ENCODE measurements around the gene CDH23. TPM values are rescaled to one million over a fixed set of nuclear protein-coding genes. Genes with fewer than 3 reads are reported as not detected.
"Not testable (repeated sequence)": the region's sequence is repeated elsewhere in the genome, so short reads cannot be mapped to it uniquely, and the experiment has no call there.

The CDH23 gene
- total RNA-seq, 1 experiment from 2014 or later = 0.02 TPM

- H3K4me3 ChIP-seq = peak overlapping the region; percentile 91
- DNase-seq = no peak
Observed at GRCh38 chr10:71850021-71850742, 453.5 kb downstream of the CDH23 start.

DNA sequence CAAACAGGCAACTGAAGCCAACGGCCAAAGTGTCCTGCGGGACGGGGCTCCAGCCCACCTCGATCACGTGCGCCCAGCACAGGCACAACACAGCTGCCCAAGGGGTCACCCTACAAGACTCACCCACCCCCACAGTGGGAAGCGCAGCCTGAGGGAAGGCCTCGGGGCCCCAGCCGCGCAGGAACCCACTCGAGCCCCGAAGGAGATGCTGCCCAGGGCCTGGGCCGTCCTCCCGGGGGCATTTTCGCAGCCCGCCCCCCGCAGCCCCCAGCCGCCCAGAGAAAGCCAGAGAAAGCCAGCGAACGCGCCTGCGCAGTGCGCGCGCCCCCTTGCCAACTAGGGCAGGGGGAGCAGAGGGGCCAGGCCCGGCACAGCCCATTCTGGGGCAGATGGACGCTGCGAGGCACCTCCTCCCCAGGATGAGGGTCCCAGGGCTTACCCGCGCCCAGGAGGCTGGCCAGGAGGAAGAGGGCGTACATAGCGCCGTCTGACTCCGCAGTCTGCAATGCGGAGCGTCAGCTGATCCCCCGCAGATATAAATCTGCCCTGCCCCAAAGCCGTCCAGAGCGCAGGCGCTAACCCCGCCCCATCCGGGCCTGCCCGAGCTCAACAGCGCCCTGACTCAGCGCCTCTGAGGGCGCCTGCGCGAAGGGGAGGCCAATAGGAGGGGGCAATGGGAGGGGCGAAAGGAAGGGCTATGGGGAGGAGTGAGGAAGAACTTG, 454.2 kb downstream of the CDH23 start, which contains the start of gene PSAP:
Gene PSAP (minus strand): TSS at position 509 of the 722 bp plus-strand sequence. CDS start 30 bp downstream, at position 479.
- Histone ChIP-seq H3K36me3 (no peaks in the 10 kb centered on the region), H3K4me3 (peak within 1 kb of the TSS; percentile 91), H3K27ac (peak within 1 kb of the TSS; percentile 84), H3K4me1 (no peaks in the 10 kb centered on the region), H3K27me3 (no peaks in the 10 kb centered on the region), H3K9me3 (replicated peaks) (no peaks in the 10 kb centered on the region)
- DNase-seq = peak; percentile 97

More at GRCh38 chr10:71850021-71850742, 453.5 kb downstream of the CDH23 start:
- peak overlapping the region; percentile 84 for H3K27ac ChIP-seq
- no peaks in the 10 kb centered on the region for H3K4me1 ChIP-seq
- no peaks in the 10 kb centered on the region for H3K36me3 ChIP-seq
- H3K9me3 ChIP-seq (replicated peaks) = no peaks in the 10 kb centered on the region
- no peaks in the 10 kb centered on the region for H3K27me3 ChIP-seq

- H3K4me3 ChIP-seq = peak overlapping the region; percentile 91
Observed at GRCh38 chr10:71851465-71852095, 454.9 kb downstream of the CDH23 start.

GRCh38 chr10:71852355-71852937, 455.7 kb downstream of the CDH23 start:
- no peak overlapping the region for H3K4me3 ChIP-seq
- H3K27ac ChIP-seq = no peak overlapping the region
- H3K36me3 ChIP-seq = no peaks in the 10 kb centered on the region
- H3K4me1 ChIP-seq = no peaks in the 10 kb centered on the region
- H3K27me3 ChIP-seq = no peaks in the 10 kb centered on the region
- no peak for DNase-seq
- no peaks in the 10 kb centered on the region for H3K9me3 ChIP-seq (replicated peaks)

More at GRCh38 chr10:71851465-71852095, 454.9 kb downstream of the CDH23 start:
- H3K27ac ChIP-seq = peak overlapping the region; percentile 84
- not testable (repeated sequence) for H3K9me3 ChIP-seq (replicated peaks); DNase-seq; H3K27me3 ChIP-seq; H3K36me3 ChIP-seq; H3K4me1 ChIP-seq

DNA sequence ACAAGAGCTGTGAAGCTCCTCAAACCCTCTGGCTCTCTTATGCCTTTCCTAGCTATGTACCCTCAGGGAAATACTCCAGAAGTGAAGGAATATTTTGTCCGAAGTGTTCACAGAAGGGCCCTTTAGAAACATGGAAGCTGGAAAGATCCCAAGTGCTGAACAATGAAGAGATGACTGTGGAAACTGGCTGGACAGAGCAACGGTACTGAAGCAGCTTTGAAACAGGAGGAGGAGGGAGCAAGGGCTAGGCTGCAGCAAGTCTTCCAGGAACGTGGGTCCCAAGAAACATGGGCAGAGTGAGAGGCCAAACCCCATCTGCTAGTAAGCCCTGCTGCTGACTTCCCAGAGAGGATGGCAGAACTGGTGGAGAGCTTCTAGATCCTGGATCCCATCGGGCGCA, 457.3 kb downstream of the CDH23 start:
- no peak overlapping the region for H3K27ac ChIP-seq
- no peaks in the 10 kb centered on the region for H3K9me3 ChIP-seq (replicated peaks)
- DNase-seq = no peak
- no peaks in the 10 kb centered on the region for H3K36me3 ChIP-seq
- H3K4me1 ChIP-seq = no peaks in the 10 kb centered on the region
- H3K27me3 ChIP-seq = no peaks in the 10 kb centered on the region
- H3K4me3 ChIP-seq = no peak overlapping the region

DNA sequence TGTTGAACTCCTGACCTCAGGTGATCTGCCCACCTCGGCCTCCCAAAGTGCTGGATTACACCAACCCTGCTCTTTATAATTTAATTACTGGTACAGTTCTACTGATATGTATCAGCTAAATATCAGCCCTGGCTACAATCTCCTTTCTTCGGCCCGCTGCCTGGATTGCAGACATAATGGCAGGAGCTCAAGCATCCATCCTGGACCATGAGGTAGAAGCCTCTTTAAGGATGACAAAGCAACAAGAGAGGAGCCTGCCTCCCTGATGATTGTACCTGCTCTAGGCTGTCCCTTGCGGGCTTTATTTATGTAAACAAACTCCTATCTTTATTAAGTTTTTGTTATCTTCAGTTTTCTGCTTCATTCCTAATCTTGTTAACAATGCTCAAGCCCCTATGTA, 459.9 kb downstream of the CDH23 start:
- no peaks in the 10 kb centered on the region for H3K27me3 ChIP-seq
- no peak overlapping the region for H3K4me3 ChIP-seq
- no peak overlapping the region for H3K27ac ChIP-seq
- peaks cover 11% of the 10 kb centered on the region for H3K4me1 ChIP-seq
- no peaks in the 10 kb centered on the region for H3K9me3 ChIP-seq (replicated peaks)
- DNase-seq = no peak
- no peaks in the 10 kb centered on the region for H3K36me3 ChIP-seq

- Histone ChIP-seq H3K27ac (no peak overlapping the region), H3K36me3 (no peaks in the 10 kb centered on the region), H3K9me3 (replicated peaks) (no peaks in the 10 kb centered on the region), H3K4me3 (no peak overlapping the region), H3K27me3 (no peaks in the 10 kb centered on the region), H3K4me1 (peaks cover 12% of the 10 kb centered on the region)
- no peak for DNase-seq
Observed at GRCh38 chr10:71857934-71858890, 461.5 kb downstream of the CDH23 start.

DNA sequence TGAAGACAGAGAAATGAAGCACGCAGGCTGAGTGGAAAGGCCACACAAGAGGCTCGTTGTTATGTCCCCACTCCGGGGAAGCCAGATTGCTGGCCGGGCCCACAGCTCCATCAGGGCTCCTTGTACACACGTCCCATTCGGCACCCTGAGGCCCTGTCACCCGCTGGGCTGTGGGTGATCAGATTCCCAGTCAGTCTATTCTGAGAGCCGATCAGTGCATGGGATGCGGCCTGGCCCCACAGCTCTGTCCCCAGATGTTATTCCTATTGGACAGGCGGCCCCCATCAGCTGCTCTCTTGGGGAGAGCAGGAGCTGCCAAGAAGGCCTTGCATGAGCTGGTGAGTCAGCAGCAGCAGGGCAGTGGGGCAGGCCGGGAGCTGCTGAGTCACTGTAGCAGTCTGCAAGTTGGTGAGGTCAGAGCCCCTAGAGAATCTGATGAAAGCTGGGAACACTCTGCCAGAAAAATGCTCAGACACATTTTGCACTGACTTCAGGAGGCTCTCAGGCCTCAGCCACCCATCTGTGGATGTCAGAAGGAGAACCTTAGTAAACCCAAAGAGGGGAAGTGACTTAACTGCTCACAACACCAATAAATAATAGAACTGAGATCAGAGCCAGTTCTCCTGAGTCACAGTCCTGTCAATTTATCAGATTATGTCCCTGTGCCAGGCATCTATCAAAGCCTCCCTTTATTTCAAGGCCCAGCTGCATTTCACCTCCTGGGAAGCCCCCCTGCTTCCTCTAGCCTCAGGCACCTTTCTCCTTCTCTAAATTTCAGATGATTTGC, 463.7 kb downstream of the CDH23 start:
- H3K4me3 ChIP-seq = peak overlapping the region; percentile 11
- no peaks in the 10 kb centered on the region for H3K36me3 ChIP-seq
- H3K27ac ChIP-seq = peak overlapping the region; percentile 81
- no peaks in the 10 kb centered on the region for H3K9me3 ChIP-seq (replicated peaks)
- H3K27me3 ChIP-seq = no peaks in the 10 kb centered on the region
- peaks cover 12% of the 10 kb centered on the region for H3K4me1 ChIP-seq
- DNase-seq = peak; percentile 94 to 95

- no peak for DNase-seq
- Histone ChIP-seq H3K36me3 (no peaks in the 10 kb centered on the region), H3K4me1 (peaks cover 18% of the 10 kb centered on the region), H3K27me3 (no peaks in the 10 kb centered on the region), H3K9me3 (replicated peaks) (no peaks in the 10 kb centered on the region), H3K27ac (no peak overlapping the region), H3K4me3 (no peak overlapping the region)
Observed at GRCh38 chr10:71863203-71863602, 466.5 kb downstream of the CDH23 start.

- Histone ChIP-seq H3K36me3 (no peaks in the 10 kb centered on the region), H3K4me1 (peaks cover 22% of the 10 kb centered on the region), H3K4me3 (no peak overlapping the region), H3K27ac (no peak overlapping the region), H3K27me3 (no peaks in the 10 kb centered on the region), H3K9me3 (replicated peaks) (no peaks in the 10 kb centered on the region)
- no peak for DNase-seq
Observed at GRCh38 chr10:71864911-71865361, 468.2 kb downstream of the CDH23 start.
